Stimulated activated CD4-positive, alpha-beta T cell treated with anti-CD3 and anti-CD28 coated beads, Interleukin-1b, Interleukin-23, amount 100 ng/mL, for 48 hours (primary cell): ENCODE data around the gene ERC1.
"Not testable (repeated sequence)": the region's sequence is repeated elsewhere in the genome, so short reads cannot be mapped to it uniquely, and the experiment has no call there.

Experiments used
- DNase-seq: peaks from one replicate; pipeline ENCODE4 v3.0.0-alpha.2; 2020

The ERC1 gene

GRCh38 chr12:1131811-1132224 lies 140.8 kb downstream of the ERC1 start:
- DNase-seq = no peak

GRCh38 chr12:1132311-1132710 lies 141.3 kb downstream of the ERC1 start:
- no peak for DNase-seq

- DNase-seq = no peak
Measured at GRCh38 chr12:1138691-1139090, 147.7 kb downstream of the ERC1 start.

- not testable (repeated sequence) for DNase-seq
Measured at GRCh38 chr12:1146758-1147157, 155.7 kb downstream of the ERC1 start.

GRCh38 chr12:1147821-1148220 lies 156.8 kb downstream of the ERC1 start:
- no peak for DNase-seq

- DNase-seq = no peak
Measured at GRCh38 chr12:1157046-1157445, 166.0 kb downstream of the ERC1 start.

GRCh38 chr12:1161197-1161596 lies 170.2 kb downstream of the ERC1 start:
- no peak for DNase-seq

GRCh38 chr12:1162081-1162760 lies 171.2 kb downstream of the ERC1 start:
- DNase-seq = no peak

- no peak for DNase-seq
Measured at GRCh38 chr12:1167784-1168183, 176.8 kb downstream of the ERC1 start.

- DNase-seq = no peak
Measured at GRCh38 chr12:1170411-1170810, 179.4 kb downstream of the ERC1 start.

GRCh38 chr12:1171657-1172408 lies 180.8 kb downstream of the ERC1 start:
- DNase-seq = no peak

GRCh38 chr12:1173781-1174617 lies 183.0 kb downstream of the ERC1 start:
- no peak for DNase-seq

- DNase-seq = no peak
Measured at GRCh38 chr12:1174659-1175058, 183.6 kb downstream of the ERC1 start.

GRCh38 chr12:1176191-1176590 lies 185.2 kb downstream of the ERC1 start:
- DNase-seq = no peak

- no peak for DNase-seq
Measured at GRCh38 chr12:1179128-1179527, 188.1 kb downstream of the ERC1 start.

- DNase-seq = no peak
Measured at GRCh38 chr12:1182069-1182468, 191.0 kb downstream of the ERC1 start.

- DNase-seq = no peak
Measured at GRCh38 chr12:1184402-1184801, 193.4 kb downstream of the ERC1 start.

GRCh38 chr12:1185460-1186182 lies 194.6 kb downstream of the ERC1 start:
- DNase-seq = no peak

GRCh38 chr12:1186298-1186697 lies 195.3 kb downstream of the ERC1 start:
- no peak for DNase-seq

- no peak for DNase-seq
Measured at GRCh38 chr12:1188016-1188415, 197.0 kb downstream of the ERC1 start.

- DNase-seq = no peak
Measured at GRCh38 chr12:1189163-1189562, 198.1 kb downstream of the ERC1 start.

GRCh38 chr12:1195513-1195912 lies 204.5 kb downstream of the ERC1 start:
- no peak for DNase-seq
